HG02943 (cell line): ENCODE results near the gene NATD1.

Experiments used
- ATAC-seq: cut with Tn5 transposase; IDR thresholded peaks from one replicate; pipeline ENCODE4 v1.9.1; 2021; ENCODE audit warnings: mild to moderate bottlenecking, low read depth, moderate library complexity; ENCODE audit not compliant: unreplicated experiment

The NATD1 gene

GRCh38 chr17:21291357-21291756 lies 38.1 kb upstream of the NATD1 start:
- ATAC-seq = no peak

- no peak for ATAC-seq
These were observed 36.8 kb upstream of the NATD1 start for GRCh38 chr17:21289902-21290571.

GRCh38 chr17:21289175-21289901 lies 36.1 kb upstream of the NATD1 start:
- ATAC-seq = no peak

DNA sequence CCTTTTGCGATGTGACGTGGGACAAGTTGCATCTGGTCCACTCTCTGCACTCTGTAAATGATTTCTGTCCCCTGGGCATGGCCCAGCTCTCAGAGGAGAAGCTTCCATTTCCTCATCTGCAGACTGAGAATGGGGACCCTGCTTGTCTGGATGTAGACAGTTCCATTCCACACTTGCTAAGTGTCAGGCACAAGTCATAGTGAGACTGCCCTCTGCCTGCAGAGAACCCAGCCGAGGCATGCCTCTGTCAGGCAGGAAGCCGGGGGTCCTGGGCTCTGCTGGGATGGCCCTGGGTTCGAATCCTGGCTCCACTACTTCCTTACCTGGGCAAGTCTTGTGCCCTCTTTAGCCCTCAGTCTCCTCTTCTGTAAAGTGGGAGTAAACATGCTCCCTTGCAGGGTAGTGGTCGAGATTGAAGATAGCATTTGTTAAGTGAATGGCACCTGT lies 35.4 kb upstream of the NATD1 start:
- peak; percentile 11 for ATAC-seq

DNA sequence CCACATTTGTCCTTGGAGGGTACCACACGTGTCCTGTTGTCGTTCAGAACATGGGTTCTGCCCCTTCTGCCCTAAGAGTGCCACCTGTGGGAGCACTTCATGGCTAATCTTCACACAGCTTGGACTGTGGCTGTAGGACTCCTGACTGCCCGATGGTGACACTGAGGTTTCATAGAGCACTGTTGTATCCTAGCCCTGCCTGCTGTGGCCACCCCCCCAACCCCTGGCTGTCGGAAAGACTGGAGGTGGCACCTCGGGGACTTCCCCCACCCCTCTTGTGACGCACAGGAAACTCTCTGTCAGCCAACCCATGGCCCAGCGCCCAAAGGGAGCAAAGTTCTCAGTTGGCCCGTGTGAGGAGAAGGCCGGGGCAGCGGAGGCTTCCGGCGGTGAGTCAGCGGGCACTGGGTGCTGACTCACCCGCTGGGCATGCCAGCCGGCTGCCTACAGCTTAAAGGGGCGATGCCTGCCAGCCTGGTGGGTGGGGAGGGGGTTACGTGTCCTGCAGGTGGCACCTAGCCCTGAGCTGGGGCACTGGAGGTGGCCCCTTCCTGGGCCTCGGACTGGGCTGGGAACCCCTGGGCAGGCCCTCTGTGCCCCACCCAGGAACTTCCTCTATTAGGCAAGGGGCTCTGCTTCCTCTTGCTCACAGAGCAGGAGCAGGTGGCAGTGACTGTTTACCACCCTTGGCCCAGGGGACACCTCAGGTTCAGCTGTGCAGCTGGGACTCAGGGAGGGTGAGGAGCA lies 34.7 kb upstream of the NATD1 start:
- peak; percentile 46 for ATAC-seq

DNA sequence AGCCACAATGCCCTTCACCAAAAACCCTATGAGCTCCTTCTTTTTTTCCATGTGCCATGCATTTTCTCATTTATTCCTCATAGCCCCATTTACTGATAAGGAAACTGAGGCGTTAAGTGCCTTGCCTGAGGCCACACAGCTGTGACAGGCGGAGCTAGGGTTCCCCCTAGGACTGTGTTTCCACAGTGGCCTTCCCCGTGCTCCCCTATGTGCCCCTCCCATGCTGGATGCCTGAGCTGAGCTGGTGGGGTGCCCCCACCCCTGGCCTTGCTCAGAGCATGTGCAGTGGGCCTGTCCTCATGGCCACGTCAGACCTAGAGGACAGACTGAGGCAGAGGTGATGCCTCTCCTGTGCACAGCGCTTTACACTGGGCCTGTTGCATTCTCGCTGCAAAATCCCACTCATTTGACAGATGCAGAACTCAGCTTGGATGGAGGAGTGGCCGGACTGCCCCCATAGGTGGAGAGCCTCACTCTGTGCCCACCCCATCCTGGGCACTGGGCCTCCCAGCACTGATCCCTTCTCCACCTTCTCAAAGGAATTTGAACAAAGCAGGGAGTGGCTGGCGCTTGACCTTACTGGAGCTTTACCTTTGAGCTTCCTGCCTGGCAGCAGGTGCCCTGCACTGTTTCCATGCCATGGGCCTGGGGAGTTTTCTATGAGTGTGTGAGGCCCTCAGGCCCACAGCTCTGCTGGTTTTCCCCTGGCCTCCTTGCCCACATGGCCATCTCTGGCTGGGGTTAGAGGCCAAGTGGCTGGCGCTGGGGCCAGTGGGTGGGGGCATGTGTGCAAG lies 33.9 kb upstream of the NATD1 start:
- ATAC-seq = no peak

DNA sequence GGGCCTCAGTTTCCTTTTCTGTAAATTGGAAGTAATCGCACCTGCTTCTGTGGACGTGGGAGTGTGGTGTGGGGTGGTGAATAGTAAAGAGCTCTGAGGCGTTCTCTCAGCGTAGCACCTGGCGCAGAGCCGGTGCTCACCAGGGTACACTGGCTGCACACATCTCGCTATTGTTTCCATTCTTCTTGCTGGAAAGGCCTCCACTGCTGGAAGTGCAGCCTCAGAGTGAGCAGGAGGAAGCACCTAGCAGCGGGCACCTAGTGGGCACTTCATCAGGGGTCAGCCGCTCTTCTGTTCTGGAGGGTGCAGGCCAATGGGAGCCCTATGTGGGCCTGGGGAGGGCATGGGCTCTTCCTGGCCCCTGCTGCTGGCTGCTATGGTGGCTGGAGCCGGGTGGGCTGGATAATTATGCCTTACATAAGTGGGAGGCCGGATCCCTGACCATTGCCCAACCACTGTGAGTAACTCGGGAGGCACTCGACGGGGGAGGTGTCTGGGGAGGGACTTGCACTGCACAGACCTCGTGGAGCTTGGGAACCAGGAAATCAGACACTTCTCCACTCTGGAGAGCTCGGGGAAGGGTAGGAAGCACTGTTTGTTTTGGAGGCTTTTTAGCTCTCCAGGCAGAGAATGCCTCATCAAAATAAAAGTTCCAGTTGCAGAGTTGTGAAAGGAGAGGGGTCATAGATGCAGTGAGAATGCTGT lies 33.0 kb upstream of the NATD1 start:
- ATAC-seq = no peak

- no peak for ATAC-seq
These were observed 32.2 kb upstream of the NATD1 start for GRCh38 chr17:21285164-21286065.

DNA sequence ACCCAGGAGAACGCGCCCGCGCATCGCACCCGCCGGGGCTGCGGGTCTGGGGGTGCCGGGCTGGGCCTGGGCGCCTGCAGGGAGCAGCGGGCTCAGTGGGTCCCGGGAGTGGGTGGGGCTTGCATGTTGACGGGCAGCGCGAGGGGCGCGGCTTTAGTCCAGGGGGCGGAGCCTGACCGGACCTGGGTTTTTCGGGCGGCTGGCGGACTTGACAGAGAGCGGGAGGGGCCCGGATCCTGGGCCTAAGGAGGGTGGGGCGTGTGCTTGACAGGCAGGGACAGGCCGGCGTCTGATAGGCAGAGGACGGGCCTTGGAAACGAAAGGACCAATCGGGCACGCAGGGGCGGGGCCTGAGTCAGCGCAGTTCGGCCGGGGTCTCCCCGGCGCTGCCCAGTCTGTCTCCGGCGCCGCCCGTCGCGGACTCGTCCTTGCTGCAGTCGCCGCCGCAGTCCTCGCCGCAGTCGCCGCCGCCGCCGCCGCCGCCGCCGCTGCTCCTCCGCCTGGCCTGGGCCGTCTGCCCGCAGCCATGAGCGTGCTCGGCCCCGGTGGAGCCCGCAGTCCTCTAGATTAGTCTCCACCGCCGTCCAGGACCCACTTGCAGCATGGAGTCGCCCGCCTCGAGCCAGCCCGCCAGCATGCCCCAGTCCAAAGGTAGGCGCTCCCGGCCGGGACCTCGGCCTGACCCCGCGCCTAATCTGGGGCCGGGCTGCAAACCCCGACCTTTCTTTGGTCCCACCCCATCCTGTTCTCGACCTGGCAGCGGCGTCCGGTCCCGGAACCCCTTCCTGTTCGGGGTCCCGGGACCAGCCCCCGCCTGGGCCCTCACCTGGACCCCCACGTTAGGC lies 31.3 kb upstream of the NATD1 start, which contains the start of gene MAP2K3:
Gene MAP2K3 (plus strand): TSS at position 393 of the 845 bp plus-strand sequence. CDS start 210 bp downstream, at position 603.
- peak; percentile 55 for ATAC-seq

DNA sequence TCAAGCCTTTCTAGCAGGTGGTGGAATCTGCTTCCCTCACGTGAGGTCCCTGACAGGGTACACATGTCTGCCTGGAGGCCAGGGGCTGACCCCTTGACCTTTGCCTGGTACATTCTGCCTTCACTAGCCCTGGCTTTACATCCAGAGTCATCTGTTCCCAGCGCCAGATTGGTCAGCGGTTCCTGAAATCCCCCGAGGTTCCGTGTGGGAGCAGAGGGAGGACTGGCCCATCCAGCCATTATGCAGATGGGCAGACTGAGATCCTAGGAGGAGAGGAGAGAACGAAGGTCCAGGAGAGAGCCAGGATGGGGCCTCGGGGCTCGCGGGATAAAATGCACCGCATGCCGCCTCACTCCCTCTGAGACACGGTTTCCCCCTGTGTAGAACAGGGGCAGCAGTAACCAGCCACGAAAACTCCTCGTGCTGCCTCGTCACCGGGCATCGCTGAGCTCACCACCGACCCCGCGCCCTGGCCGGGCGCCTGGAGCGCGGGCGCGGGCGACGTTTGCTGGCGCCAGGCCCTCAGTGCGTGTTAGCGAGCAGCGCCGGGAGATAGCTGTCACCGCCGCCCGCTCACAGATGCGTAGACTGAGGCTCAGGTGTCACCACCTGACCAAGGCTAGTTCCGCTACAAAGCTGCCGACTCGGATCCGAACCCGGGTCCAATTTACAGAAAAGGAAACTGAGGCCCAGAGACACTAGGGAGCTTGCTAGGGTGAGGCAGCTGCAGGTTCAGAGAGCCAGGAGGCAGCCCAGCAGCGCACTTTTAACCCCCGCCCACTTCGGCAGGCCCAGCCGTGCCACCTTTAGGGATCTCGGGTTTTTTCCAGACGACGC lies 30.5 kb upstream of the NATD1 start:
- peak; percentile 0 for ATAC-seq

GRCh38 chr17:21282850-21283249 lies 29.6 kb upstream of the NATD1 start:
- no peak for ATAC-seq

DNA sequence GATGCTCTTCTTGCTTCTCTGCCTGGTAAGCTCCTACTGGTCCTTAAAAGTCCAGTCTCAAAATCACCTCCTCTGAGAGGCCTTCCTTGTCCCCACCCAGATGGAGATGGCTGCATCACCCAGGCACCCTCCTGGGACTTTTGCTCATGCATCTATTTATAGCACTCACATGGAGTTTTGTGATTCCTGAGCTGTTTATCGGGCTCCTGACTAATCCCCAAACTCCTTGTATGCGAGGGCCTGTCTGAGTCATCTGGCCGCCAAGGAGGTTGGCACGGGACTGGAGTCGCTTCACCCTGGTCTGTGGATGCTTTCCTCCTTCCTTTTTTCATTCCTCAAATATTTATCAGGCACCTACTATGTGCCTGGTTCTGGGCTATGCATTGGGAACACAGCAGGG lies 29.0 kb upstream of the NATD1 start:
- no peak for ATAC-seq

DNA sequence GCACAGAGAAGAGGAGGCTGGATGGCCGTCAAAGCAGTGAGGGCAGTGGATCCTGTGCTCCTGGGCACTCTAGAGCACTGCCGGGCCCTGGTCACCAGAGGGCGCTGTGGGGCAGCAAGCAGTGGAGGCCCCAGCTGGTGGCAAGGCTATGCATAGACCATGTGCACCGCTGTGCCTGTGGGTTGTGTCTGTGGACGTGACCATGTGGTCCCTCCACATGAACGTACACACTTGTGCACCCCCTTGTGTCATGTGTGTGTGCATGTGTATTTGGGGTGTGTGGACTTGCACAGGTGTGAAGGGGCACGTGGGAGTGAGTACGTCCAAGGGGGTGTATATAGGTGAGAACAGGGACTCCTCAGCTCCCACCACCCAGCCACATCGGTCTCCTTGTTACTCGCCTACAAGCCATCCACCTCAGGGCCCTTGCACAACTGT lies 26.9 kb upstream of the NATD1 start:
- ATAC-seq = peak; percentile 38

GRCh38 chr17:21279582-21279981 lies 26.4 kb upstream of the NATD1 start:
- no peak for ATAC-seq

GRCh38 chr17:21279198-21279535 lies 26.0 kb upstream of the NATD1 start:
- no peak for ATAC-seq

DNA sequence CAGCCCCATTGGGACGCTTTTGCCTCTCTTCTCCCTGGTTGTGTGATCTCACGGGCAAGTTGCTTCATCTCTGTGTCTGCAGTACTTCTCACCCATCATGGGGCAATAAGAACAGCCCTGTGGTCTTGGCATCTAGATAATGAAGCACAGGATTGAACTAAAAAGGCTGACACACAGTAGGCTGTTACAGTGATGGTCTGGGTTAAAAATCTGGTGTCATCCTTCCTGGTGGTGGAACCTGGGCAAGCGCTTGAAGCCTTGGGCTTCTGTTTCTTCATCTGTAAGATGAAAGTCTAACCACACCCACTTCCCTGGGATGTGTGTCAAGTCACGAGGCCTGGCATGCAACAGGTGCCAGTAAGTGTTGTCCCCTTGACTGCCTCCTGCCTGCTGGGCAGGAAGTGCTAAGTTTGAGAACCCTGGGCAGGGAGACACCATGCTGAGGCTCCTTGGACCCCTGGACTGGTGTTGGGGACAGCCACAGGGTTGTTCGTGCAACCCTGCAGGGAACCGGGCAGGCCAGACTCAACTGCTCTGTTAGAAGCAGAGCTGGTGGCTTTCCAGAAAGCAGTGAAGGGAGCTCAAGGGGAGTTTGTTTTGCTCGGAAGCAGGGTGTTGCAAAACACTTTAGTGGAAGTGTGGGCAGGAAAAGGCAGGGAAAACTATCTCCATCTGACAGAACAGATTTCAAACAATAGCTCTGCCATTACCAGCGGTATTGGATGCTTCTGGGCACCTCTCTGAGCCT lies 25.4 kb upstream of the NATD1 start:
- ATAC-seq = no peak
